Nephron progenitor cell (in vitro differentiated cells): ENCODE results near the gene BTBD2.

Experiments used
- DNase-seq: peaks from one replicate; pipeline ENCODE4 v3.0.0; 2021
- H3K27ac Mint-ChIP-seq: 2 replicates; pipeline ENCODE4 v1.8.0; 2021; ENCODE audit warnings: mild to moderate bottlenecking, moderate library complexity, mixed read lengths
- H3K27me3 Mint-ChIP-seq: 2 replicates; pipeline ENCODE4 v1.8.0; 2021; ENCODE audit warnings: mild to moderate bottlenecking, low read depth, mixed read lengths; ENCODE audit not compliant: poor library complexity
- H3K36me3 Mint-ChIP-seq: 2 replicates; pipeline ENCODE4 v1.8.0; 2021; ENCODE audit warnings: low read depth, mixed read lengths
- H3K4me1 Mint-ChIP-seq: 2 replicates; pipeline ENCODE4 v1.8.0; 2021; ENCODE audit warnings: mixed read lengths
- H3K4me3 Mint-ChIP-seq: 2 replicates; pipeline ENCODE4 v1.8.0; 2021; ENCODE audit warnings: mild to moderate bottlenecking, moderate library complexity, mixed read lengths
- H3K9me3 Mint-ChIP-seq: 2 replicates; pipeline ENCODE4 v1.8.0; 2021; ENCODE audit warnings: mild to moderate bottlenecking, moderate library complexity, mixed read lengths
- TF ChIP-seq, protein P1 (sequence below): fragments of 200-600 bp; sonication (generic); IDR thresholded peaks from 2 replicates; pipeline ENCODE4 v1.5.0; 2021; ENCODE audit warnings: antibody characterized with exemption

BTBD2 gene

DNA sequence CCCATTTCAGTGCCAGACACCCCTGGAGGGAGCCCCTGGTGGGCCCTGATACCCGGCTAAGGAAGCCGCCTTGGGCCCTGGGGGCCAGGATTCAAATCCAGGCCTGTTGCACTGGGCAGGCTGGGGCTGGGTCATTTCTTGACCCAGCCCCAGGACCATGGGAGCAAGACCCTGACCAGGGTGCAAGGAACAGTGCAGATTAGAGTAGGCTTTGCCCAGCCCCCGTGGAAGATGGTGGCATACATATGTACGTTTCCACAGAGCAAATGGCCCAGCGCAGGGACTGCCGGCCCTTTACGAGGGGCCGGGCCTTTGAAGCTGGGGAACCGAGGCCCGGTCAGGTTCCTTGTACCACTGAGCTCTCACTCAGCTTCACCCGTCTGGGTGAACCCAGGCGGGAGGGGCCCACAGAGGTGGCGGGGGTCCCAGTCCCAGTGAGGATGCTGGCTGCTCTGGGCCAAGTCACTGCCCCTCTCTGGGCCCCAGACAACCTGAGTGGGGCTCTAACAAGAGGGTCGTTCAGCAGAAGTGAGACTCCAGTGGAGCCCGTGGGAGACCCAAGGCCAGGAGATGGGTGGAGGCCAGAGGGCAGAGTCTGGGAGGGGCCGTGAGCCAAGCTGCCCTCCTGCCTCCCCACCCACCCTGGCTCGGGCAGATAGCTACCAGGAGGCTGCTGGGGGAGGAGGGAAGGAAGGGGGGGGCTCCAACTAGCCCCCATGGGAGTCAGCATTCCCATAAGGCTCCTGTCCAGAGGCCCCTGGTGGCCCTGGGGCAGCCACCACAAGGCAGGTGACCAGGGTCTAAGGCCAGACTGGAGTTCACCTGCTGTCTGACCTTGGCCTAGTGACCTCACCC is 32.8 kb upstream of the BTBD2 start:
- no peak overlapping the region for H3K27ac Mint-ChIP-seq
- no peaks in the 10 kb centered on the region for H3K9me3 Mint-ChIP-seq
- H3K4me3 Mint-ChIP-seq, result no peak overlapping the region
- DNase-seq, result no peak
- H3K36me3 Mint-ChIP-seq, result peaks cover 3% of the 10 kb centered on the region
- H3K4me1 Mint-ChIP-seq, result peaks cover 25% of the 10 kb centered on the region
- TF ChIP-seq, protein P1, sequence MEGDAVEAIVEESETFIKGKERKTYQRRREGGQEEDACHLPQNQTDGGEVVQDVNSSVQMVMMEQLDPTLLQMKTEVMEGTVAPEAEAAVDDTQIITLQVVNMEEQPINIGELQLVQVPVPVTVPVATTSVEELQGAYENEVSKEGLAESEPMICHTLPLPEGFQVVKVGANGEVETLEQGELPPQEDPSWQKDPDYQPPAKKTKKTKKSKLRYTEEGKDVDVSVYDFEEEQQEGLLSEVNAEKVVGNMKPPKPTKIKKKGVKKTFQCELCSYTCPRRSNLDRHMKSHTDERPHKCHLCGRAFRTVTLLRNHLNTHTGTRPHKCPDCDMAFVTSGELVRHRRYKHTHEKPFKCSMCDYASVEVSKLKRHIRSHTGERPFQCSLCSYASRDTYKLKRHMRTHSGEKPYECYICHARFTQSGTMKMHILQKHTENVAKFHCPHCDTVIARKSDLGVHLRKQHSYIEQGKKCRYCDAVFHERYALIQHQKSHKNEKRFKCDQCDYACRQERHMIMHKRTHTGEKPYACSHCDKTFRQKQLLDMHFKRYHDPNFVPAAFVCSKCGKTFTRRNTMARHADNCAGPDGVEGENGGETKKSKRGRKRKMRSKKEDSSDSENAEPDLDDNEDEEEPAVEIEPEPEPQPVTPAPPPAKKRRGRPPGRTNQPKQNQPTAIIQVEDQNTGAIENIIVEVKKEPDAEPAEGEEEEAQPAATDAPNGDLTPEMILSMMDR, result no peak
- no peaks in the 10 kb centered on the region for H3K27me3 Mint-ChIP-seq

DNA sequence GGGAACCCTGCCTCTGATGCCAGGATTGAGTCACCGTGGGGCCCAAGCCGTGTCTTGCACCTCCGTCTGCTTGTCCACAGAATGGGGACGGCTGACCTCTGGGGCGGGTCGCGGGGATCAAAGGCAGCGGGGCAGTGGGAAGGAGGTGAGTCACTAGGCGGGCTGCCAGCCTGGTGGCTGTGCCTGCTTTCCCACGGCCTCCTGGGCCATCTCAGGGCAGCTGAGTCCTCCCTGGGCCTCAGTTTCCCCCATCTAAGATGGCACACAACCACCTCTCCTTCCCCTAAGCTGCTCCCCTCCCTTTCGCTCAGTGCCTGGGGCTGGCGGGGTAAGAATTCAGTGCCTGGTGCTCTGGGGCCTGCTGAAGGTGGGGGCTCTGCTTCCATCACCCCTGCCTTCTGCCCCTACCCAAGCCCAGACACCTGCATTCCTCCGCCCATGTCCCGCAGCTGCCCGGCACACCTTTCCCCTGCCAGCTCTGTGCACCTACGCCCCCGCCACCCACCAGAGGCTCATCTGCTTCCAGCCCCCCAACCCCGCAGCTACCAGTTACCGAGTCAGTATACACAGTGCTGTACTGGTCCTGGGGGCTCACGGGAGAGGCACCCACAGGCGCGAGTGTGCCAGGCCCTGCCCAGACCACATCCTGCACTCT is 32.1 kb upstream of the BTBD2 start:
- no peaks in the 10 kb centered on the region for H3K27me3 Mint-ChIP-seq
- DNase-seq, result no peak
- H3K4me3 Mint-ChIP-seq, result no peak overlapping the region
- peaks cover 4% of the 10 kb centered on the region for H3K36me3 Mint-ChIP-seq
- H3K4me1 Mint-ChIP-seq, result peaks cover 26% of the 10 kb centered on the region
- no peaks in the 10 kb centered on the region for H3K9me3 Mint-ChIP-seq
- no peak overlapping the region for H3K27ac Mint-ChIP-seq
- TF ChIP-seq, protein P1, result no peak

DNA sequence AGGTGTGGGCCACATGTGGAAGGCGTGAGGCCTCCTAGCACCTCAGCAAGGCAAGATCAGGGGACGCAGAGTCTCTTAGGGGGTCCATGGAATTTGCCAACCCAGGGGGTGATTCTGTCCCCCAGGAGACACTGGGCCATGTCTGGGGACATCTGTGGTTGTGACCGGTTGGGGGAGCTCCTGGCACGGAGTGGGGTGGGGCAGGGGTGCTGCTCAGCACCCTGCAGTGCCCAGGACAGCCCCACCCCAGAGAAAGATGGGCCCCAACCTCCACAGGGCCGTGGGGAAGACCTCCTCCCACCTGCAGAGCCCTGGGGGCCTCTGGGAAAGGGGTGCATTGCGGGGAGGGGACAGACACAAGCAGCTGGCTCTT is 31.5 kb upstream of the BTBD2 start:
- TF ChIP-seq, protein P1, result no peak
- Mint-ChIP-seq H3K4me1 (peaks cover 26% of the 10 kb centered on the region), H3K36me3 (peaks cover 4% of the 10 kb centered on the region), H3K27me3 (no peaks in the 10 kb centered on the region), H3K9me3 (no peaks in the 10 kb centered on the region), H3K27ac (peak overlapping the region; percentile 75), H3K4me3 (no peak overlapping the region)
- DNase-seq, result no peak

DNA sequence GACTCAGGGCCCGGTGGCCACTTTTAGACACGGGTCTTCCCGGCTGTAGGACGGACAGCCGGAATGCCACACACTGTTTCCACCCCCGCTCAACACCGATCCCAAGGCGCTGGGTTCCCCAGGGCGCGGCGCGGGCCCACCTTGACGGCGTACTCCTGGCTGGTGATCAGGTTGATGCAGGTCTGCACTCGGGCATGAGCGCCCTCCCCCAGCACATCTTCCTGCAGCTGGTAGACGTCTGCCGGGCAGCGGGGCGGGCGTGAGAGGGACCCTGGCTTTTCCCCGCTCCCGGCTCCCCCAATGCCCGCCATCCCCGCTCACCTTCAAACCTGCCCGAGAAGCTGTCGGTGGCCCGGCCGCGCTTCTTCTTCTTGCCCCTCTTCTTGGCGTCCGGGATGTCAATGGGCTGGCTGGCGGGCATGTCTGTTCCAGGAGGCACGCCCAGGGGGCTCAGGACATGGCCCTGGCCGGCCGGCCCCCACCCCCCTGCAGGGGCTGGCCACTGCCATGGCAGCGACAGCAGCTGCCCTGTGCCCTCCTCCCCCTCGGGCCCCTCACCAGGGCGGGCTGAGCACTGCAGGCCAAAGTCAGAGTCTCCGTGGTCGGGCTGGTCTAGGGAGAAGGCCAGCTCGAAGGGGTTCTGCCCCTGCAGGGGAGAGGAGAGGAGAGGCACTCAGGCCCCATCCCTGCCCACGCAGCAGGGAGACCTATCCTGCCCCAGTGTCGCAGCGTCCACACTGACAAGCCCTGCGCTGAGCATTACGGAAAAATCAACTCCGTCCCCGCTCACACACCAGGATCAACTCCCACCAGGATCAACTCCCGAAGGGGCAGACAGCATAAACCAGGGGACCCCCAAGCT is 30.8 kb upstream of the BTBD2 start:
- Mint-ChIP-seq H3K27me3 (no peaks in the 10 kb centered on the region), H3K27ac (no peak overlapping the region), H3K36me3 (peaks cover 4% of the 10 kb centered on the region), H3K4me3 (no peak overlapping the region), H3K4me1 (peaks cover 29% of the 10 kb centered on the region), H3K9me3 (no peaks in the 10 kb centered on the region)
- no peak for DNase-seq
- TF ChIP-seq, protein P1, result no peak

DNA sequence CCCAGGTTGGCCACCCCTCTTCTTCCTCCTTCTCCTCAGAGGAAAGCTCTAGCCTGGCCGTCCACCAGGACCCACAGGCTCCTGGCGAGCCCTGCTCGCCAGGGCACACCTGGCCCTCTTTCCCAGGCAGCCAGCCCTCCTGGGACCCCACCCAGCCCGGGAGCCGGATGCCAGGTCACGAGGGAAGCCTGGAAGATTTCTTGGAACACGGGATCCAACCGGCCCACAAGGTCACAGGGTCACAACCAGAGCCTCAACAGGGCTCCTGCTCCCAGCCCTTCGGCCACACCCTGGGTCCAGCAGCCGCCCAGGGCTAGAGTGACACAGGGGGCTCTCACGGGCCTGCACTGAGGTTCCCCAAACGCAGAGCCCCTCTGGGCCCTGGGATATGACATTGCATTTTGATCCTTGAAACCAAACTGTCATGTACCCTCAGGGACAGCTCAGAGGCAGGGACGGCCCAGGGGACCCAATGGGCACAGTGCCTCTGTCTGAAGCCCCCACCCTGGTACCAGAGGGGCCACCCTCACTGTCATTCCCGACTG is 30.1 kb upstream of the BTBD2 start:
- TF ChIP-seq, protein P1, result no peak
- Mint-ChIP-seq H3K27me3 (no peaks in the 10 kb centered on the region), H3K36me3 (peaks cover 4% of the 10 kb centered on the region), H3K4me3 (no peak overlapping the region), H3K4me1 (peaks cover 35% of the 10 kb centered on the region), H3K27ac (no peak overlapping the region), H3K9me3 (no peaks in the 10 kb centered on the region)
- no peak for DNase-seq
